CD14-positive monocyte (primary cell): ENCODE data around the gene GNA12. TPM values are rescaled to one million over a fixed set of nuclear protein-coding genes. Genes with fewer than 3 reads are reported as not detected.
A peak's percentile ranks its signal among the peaks of the same experiment; 100 is the strongest.

Source experiments
- DNase-seq, 3 donors: peaks; one replicate each; pipeline ENCODE4 v3.0.0-alpha.2; 2011 to 2022
- H2AFZ ChIP-seq: 2 replicates; pipeline ENCODE4 v1.6.0; 2012; ENCODE audit warnings: mild to moderate bottlenecking, low read depth, low read length, inconsistent platforms; ENCODE audit not compliant: insufficient read depth, poor library complexity, severe bottlenecking
- H3K27ac ChIP-seq, 2 donors: 1 replicate in 1 of 2; 2 replicates in 1 of 2; pipeline ENCODE4 v1.5.1; 2012 to 2013; ENCODE audit warnings: low read length in 2 of 2, control low read depth in 1 of 2, inconsistent platforms in 1 of 2, low read depth in 1 of 2, mild to moderate bottlenecking in 1 of 2
- H3K27me3 ChIP-seq, 2 donors: one replicate each; pipeline versions ENCODE4 v1.6.0 to v1.6.1; 2011 to 2013; ENCODE audit warnings: low read length in 2 of 2; ENCODE audit not compliant: control insufficient read depth in 2 of 2, insufficient read depth in 2 of 2
- H3K36me3 ChIP-seq, 2 donors: replicated peaks in 1 of 2; 1 replicate in 1 of 2; 2 replicates in 1 of 2; pipeline versions ENCODE4 v1.5.1 to v1.6.1; 2012 to 2013; ENCODE audit warnings: low read length in 2 of 2, control low read depth in 1 of 2, inconsistent platforms in 1 of 2, mild to moderate bottlenecking in 1 of 2; ENCODE audit not compliant: insufficient read depth in 2 of 2, control insufficient read depth in 1 of 2
- H3K4me1 ChIP-seq, 2 donors: 1 replicate in 1 of 2; 2 replicates in 1 of 2; pipeline versions ENCODE4 v1.5.1 to v1.6.1; 2012 to 2013; ENCODE audit warnings: low read length in 2 of 2, control low read depth in 1 of 2, inconsistent platforms in 1 of 2, mild to moderate bottlenecking in 1 of 2, moderate library complexity in 1 of 2; ENCODE audit not compliant: insufficient read depth in 2 of 2, control insufficient read depth in 1 of 2
- H3K4me2 ChIP-seq: replicated peaks from 2 replicates; pipeline ENCODE3; 2012; ENCODE audit warnings: low read length, moderate library complexity, mild to moderate bottlenecking; ENCODE audit not compliant: poor library complexity, severe bottlenecking; ENCODE audit errors: extremely low read depth
- H3K4me3 ChIP-seq, 3 experiments: fragments of 200-600 bp in 1 of 3; sonication (generic) in 1 of 3; replicated peaks in 1 of 3; 1 replicate in 2 of 3; 2 replicates in 1 of 3; pipeline ENCODE4 v1.5.1; 2011 to 2013; ENCODE audit warnings: low read length in 3 of 3, mild to moderate bottlenecking in 3 of 3, control low read depth in 2 of 3, low read depth in 2 of 3, inconsistent platforms in 1 of 3, moderate library complexity in 1 of 3
- H3K79me2 ChIP-seq: 2 replicates; pipeline ENCODE4 v1.6.0; 2012; ENCODE audit warnings: mild to moderate bottlenecking, control low read depth, inconsistent platforms, low read length, moderate library complexity; ENCODE audit not compliant: insufficient read depth
- H3K9ac ChIP-seq: 2 replicates; pipeline ENCODE4 v1.6.0; 2017; ENCODE audit warnings: low read length, mild to moderate bottlenecking; ENCODE audit not compliant: insufficient read depth, poor library complexity, severe bottlenecking
- H3K9me3 ChIP-seq, 2 donors: replicated peaks in 1 of 2; 1 replicate in 1 of 2; 2 replicates in 1 of 2; pipeline versions ENCODE4 v1.5.1 to v1.6.1; 2012 to 2013; ENCODE audit warnings: low read length in 2 of 2, control low read depth in 1 of 2; ENCODE audit not compliant: control insufficient read depth in 1 of 2, insufficient read depth in 1 of 2
- H4K20me1 ChIP-seq: 2 replicates; pipeline ENCODE4 v1.6.0; 2012; ENCODE audit warnings: mild to moderate bottlenecking, low read length, control low read depth, moderate library complexity; ENCODE audit not compliant: insufficient read depth
- H3K27ac Mint-ChIP-seq, 7 donors: one replicate each; pipeline ENCODE4 v1.8.0; 2020; ENCODE audit warnings: mild to moderate bottlenecking in 7 of 7, mixed read lengths in 7 of 7, moderate library complexity in 6 of 7, inconsistent platforms in 2 of 7
- H3K27me3 Mint-ChIP-seq, 3 donors: one replicate each; pipeline ENCODE4 v1.8.0; 2021 to 2022; ENCODE audit warnings: low read depth in 3 of 3, mild to moderate bottlenecking in 3 of 3, mixed read lengths in 3 of 3, moderate library complexity in 3 of 3, inconsistent platforms in 1 of 3
- H3K36me3 Mint-ChIP-seq, 2 donors: one replicate each; pipeline ENCODE4 v1.8.0; 2020; ENCODE audit warnings: mixed read lengths in 2 of 2, inconsistent platforms in 1 of 2, mild to moderate bottlenecking in 1 of 2
- H3K4me1 Mint-ChIP-seq: one replicate; pipeline ENCODE4 v1.8.0; 2020; ENCODE audit warnings: mild to moderate bottlenecking, mixed read lengths
- H3K4me3 Mint-ChIP-seq, 2 donors: one replicate each; pipeline ENCODE4 v1.8.0; 2020; ENCODE audit warnings: mild to moderate bottlenecking in 2 of 2, mixed read lengths in 2 of 2, moderate library complexity in 1 of 2
- H3K9me3 Mint-ChIP-seq, 7 donors: one replicate each; pipeline ENCODE4 v1.8.0; 2020 to 2022; ENCODE audit warnings: mixed read lengths in 7 of 7, mild to moderate bottlenecking in 6 of 7, moderate library complexity in 6 of 7, inconsistent platforms in 2 of 7
- CTCF ChIP-seq: fragments of 200-600 bp; IDR thresholded peaks from one replicate; pipeline ENCODE4 v1.8.0; 2022; ENCODE audit warnings: antibody characterized with exemption, mild to moderate bottlenecking
- WGBS: methylation state at CpG from one replicate; pipeline ENCODE4 v1.1.5; 2013; ENCODE audit warnings: missing lambda C conversion rate; ENCODE audit not compliant: insufficient coverage; 5-methylcytosine and 5-hydroxymethylcytosine counted together
- intact Hi-C, 2 donors: fragments of 100-400 bp; cut with micrococcal nuclease; formaldehyde crosslinking; loops; one replicate each; pipeline versions ENCODE4 v1.15.0 to v1.15.1; 2023
- polyA plus RNA-seq, 3 donors: library from polyadenylated mRNA; depleted of rRNA in 1 of 3; unstranded in 2 of 3; stranded (reverse) in 1 of 3; fragments of 300-500 nt in 2 of 3; fragments of >200 nt in 1 of 3; fragmentation: Illumina TruSeq in 2 of 3; gene quantifications; 1 replicate in 2 of 3; 2 replicates in 1 of 3; pipeline ENCODE4 v1.2.3, GENCODE V29; 2012 to 2021

Gene GNA12
- polyA plus RNA-seq, 3 donors = 3.4 to 25.9 (median 10.6) TPM

GRCh38 chr7:2754086-2754485 lies 90.0 kb downstream of the GNA12 start:
- peaks cover 30% of the 10 kb centered on the region for H3K4me1 Mint-ChIP-seq
- H3K4me3 Mint-ChIP-seq = no peak overlapping the region
- Histone ChIP-seq H4K20me1 (no peaks in the 10 kb centered on the region), H3K9me3 (no peaks in the 10 kb centered on the region), H3K79me2 (peaks cover 4% of the 10 kb centered on the region), H3K27ac (no peak overlapping the region), H3K4me2 (no peak overlapping the region), H3K4me3 (no peak overlapping the region), H3K9ac (no peak overlapping the region), H3K36me3 (no peaks in the 10 kb centered on the region), H3K27me3 (no peaks in the 10 kb centered on the region), H2AFZ (no peak overlapping the region), H3K4me1 (peaks cover 19 to 25% of the 10 kb centered on the region in 2 donors)
- no peak for DNase-seq
- intact Hi-C loops = loop anchor here in 1 of 2 donors (2.0 kb wide), 1 partner anchor 69 kb away; no protein-coding TSS in a partner anchor
- TF ChIP-seq CTCF = no peak
- H3K9me3 Mint-ChIP-seq = peaks cover 2 to 13% (median 3%) of the 10 kb centered on the region in 7 donors
- peaks cover 25 to 44% of the 10 kb centered on the region in 2 donors for H3K36me3 Mint-ChIP-seq
- H3K27me3 Mint-ChIP-seq = peaks cover 0 to 3% (median 0%) of the 10 kb centered on the region in 3 donors
- peak overlapping the region in 2 of 7 donors; percentile 47 to 63 for H3K27ac Mint-ChIP-seq
- WGBS = 90% methylated on average over 2 of the region's 5 CpGs

- Mint-ChIP-seq H3K27me3 (peaks cover 0 to 3% (median 0%) of the 10 kb centered on the region in 3 donors), H3K4me1 (peaks cover 21% of the 10 kb centered on the region), H3K36me3 (peaks cover 22 to 40% of the 10 kb centered on the region in 2 donors), H3K9me3 (peaks cover 0 to 9% (median 2%) of the 10 kb centered on the region in 7 donors), H3K27ac (no peak overlapping the region), H3K4me3 (no peak overlapping the region)
- DNase-seq = no peak
- Histone ChIP-seq H3K27me3 (no peaks in the 10 kb centered on the region), H2AFZ (no peak overlapping the region), H3K9ac (no peak overlapping the region), H4K20me1 (no peaks in the 10 kb centered on the region), H3K27ac (no peak overlapping the region), H3K4me3 (no peak overlapping the region), H3K36me3 (no peaks in the 10 kb centered on the region), H3K4me1 (peaks cover 10 to 15% of the 10 kb centered on the region in 2 donors), H3K79me2 (peaks cover 4% of the 10 kb centered on the region), H3K9me3 (no peaks in the 10 kb centered on the region), H3K4me2 (no peak overlapping the region)
- no peak for TF ChIP-seq CTCF
- no CpG with 5 or more reads among the region's 3 CpGs for WGBS
- intact Hi-C loops = no loop called here
Measured at GRCh38 chr7:2753148-2753547, 91.0 kb downstream of the GNA12 start.
